Activated T-cell treated with anti-CD3 and anti-CD28 coated beads, Interleukin-2, amount 50 U/mL, for 72 hours (primary cell): ENCODE results near the gene ABCC12. TPM values are rescaled to one million over a fixed set of nuclear protein-coding genes. Genes with fewer than 3 reads are reported as not detected.

Source experiments
- ATAC-seq, 2 donors: fragments of 150-1000 bp; cut with Tn5 transposase; replicated peaks in 1 of 2; 2 replicates each; pipeline ENCODE4 v1.10.0; 2021; ENCODE audit warnings: moderate library complexity in 2 of 2, mild to moderate bottlenecking in 1 of 2
- DNase-seq, 2 donors: peaks; one replicate each; pipeline ENCODE4 v3.0.0; 2021 to 2022; ENCODE audit warnings: mixed read lengths in 1 of 2
- H3K27ac Mint-ChIP-seq: one replicate; pipeline ENCODE4 v1.8.0; 2022; ENCODE audit warnings: mild to moderate bottlenecking, moderate library complexity, mixed read lengths
- H3K27me3 Mint-ChIP-seq: one replicate; pipeline ENCODE4 v1.8.0; 2022; ENCODE audit warnings: low read depth, mixed read lengths
- H3K36me3 Mint-ChIP-seq, 2 donors: one replicate each; pipeline ENCODE4 v1.8.0; 2022; ENCODE audit warnings: mixed read lengths in 2 of 2, mild to moderate bottlenecking in 1 of 2; ENCODE audit not compliant: insufficient read depth in 2 of 2
- H3K4me1 Mint-ChIP-seq: one replicate; pipeline ENCODE4 v1.8.0; 2022; ENCODE audit warnings: low read depth, mixed read lengths
- H3K4me3 Mint-ChIP-seq, 2 donors: one replicate each; pipeline ENCODE4 v1.8.0; 2022; ENCODE audit warnings: mild to moderate bottlenecking in 2 of 2, mixed read lengths in 2 of 2, moderate library complexity in 2 of 2
- H3K9me3 Mint-ChIP-seq, 2 donors: one replicate each; pipeline ENCODE4 v1.8.0; 2022; ENCODE audit warnings: mixed read lengths in 2 of 2
- total RNA-seq, 2 donors: library from RNA; stranded (reverse); gene quantifications; one replicate each; pipeline ENCODE4 v1.2.3, GENCODE V29; 2022

ABCC12 gene
- not detected for total RNA-seq

DNA sequence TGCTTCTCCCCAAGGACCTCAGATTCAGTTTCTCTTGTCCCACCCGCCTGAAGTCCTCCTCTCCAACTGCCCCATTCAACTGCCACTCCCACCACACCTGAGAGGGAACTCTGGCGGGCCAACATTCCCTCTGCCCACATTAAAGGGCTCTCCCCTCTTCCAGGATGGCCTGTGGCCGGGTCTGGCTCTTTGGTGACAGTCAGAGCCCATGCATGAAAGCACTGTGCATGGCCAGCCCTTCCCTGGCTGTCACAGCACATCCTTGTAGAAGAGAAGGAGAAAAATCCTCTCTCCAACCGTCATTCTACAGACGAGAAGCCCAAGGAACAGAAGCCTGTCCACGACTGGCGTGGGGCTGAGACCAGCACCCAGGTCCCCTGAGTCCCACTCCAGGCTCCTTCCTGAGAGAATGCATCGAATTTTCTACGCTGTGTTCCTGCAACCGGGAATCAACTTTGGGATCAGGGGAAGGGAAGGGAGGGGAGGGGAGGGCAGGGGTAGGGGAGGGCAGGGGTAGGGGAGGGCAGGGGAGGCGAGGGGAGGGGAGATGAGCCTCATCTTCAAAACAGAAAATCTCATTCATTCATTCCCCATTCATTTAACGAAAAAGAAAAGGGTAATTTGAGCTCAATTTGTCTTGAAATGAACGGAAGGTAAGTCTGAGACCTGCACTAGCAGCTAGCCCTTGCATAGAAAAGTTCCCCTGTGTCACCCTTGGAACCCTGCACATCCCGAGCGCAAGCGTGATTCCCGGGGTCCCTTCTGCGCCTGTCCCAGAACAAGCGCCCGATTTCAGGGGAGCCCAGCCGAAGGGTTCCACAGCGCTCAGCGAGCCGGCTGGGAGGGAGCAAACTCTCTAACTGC is at the start of gene ABCC12:
Gene ABCC12, minus strand, starts transcription at position 68 of the 864 bp plus-strand sequence. CDS start 9,569 bp downstream, outside the sequence.
- peaks cover 28% of the 10 kb centered on the region for H3K4me1 Mint-ChIP-seq
- no peak within 1 kb of the TSS for H3K4me3 Mint-ChIP-seq
- H3K9me3 Mint-ChIP-seq, result no peaks in the 10 kb centered on the region
- ATAC-seq (no peak), DNase-seq (no peak)
- H3K36me3 Mint-ChIP-seq, result peaks cover 0 to 3% of the 10 kb centered on the region in 2 donors
- H3K27me3 Mint-ChIP-seq, result peaks cover 69% of the 10 kb centered on the region
- H3K27ac Mint-ChIP-seq, result no peak within 1 kb of the TSS

DNA sequence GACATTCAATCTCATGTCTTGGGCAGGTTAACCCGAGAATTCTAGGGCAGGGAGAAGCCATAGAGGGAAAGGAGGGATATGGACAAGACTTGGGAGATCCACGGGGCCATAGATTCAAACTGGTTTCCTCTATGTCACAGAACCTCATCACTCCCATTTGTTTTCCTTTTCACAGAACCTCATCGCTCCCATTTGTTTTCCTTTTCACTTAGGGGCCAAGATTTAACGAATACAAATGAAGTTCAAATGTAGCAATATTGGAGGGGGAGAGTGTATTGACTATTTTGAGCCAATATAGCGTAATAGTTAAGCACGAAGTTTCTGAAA is 49.0 kb upstream of the ABCC12 start:
- no peak for ATAC-seq
- no peaks in the 10 kb centered on the region for H3K36me3 Mint-ChIP-seq
- peaks cover 32% of the 10 kb centered on the region for H3K27me3 Mint-ChIP-seq
- DNase-seq, result no peak
- H3K4me1 Mint-ChIP-seq, result no peaks in the 10 kb centered on the region
- no peaks in the 10 kb centered on the region for H3K9me3 Mint-ChIP-seq
- H3K27ac Mint-ChIP-seq, result no peak overlapping the region
- H3K4me3 Mint-ChIP-seq, result no peak overlapping the region

DNA sequence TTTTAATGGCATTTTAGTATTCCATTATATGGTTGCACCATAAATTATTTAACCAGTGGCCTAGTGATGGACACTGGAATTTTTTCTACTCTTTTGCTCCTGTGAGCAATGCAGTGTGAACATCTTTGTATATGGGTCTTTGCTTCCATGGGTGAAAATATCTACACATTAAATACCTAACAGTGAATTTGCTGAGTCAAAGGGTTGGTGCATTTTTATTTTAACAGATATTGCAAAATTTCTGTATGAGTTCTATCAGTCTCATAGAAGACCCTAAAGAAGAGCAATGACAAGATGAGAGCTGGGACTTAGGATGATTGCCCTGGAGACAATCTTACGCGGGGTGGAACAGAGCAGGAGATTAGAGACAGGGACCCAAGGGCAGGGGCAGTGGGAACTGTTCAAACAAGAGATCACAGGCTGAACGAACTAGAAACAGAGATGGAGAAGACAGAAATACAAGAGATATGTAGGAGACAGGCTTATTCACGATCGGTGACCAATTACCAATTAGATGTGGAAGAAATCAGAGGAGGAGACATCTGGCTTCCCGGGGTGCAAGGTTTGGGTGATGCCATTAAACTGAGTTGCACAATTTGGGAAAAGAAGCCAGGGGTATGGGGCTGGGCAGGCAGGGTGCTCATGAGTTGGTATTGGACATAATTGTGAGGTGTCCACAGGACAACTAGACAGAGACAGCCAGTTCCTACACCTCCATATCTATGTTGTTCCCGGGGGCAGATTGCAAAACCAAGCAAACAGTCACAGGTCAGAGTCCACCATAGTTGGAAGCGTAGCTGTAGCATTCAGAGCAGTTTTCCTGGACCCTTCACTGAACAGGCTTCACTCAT is 48.4 kb upstream of the ABCC12 start:
- H3K27ac Mint-ChIP-seq, result no peak overlapping the region
- peaks cover 32% of the 10 kb centered on the region for H3K27me3 Mint-ChIP-seq
- no peaks in the 10 kb centered on the region for H3K9me3 Mint-ChIP-seq
- H3K4me3 Mint-ChIP-seq, result no peak overlapping the region
- no peaks in the 10 kb centered on the region for H3K36me3 Mint-ChIP-seq
- no peak for ATAC-seq
- H3K4me1 Mint-ChIP-seq, result no peaks in the 10 kb centered on the region
- no peak for DNase-seq

DNA sequence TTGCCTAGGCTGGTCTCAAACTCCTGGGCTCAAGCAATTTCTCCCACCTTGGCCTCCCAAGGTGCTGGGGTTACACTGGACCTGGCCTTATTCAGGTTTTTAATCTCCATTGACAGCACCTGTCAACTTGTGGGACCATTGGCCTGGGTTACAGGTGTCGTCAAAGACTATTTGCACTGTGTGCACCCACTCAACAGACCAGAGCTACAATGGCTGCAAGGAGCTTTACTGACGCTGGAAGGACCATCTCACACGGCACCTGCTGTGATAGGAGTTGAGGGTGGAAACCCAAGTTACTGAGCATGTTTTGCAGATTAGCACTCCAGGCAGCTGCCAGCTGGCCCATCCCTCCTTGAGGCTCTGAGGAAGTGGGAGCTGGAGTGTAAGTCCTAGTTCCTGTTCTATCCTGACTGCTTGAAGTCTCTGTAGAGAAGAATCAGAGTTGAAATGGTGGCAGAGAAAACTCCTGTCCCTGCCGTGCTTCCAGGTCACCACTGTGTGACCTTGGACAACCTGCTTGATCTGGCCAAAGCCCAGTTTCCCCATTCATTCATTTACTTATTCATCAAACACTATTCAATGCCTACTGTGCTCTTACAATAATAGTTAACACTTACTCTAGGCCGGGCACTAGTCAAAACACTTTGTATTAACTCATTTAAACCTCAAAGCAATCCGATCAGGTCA is 45.9 kb upstream of the ABCC12 start:
- peaks cover 0 to 1% of the 10 kb centered on the region in 2 donors for H3K9me3 Mint-ChIP-seq
- peaks cover 20% of the 10 kb centered on the region for H3K27me3 Mint-ChIP-seq
- H3K36me3 Mint-ChIP-seq, result no peaks in the 10 kb centered on the region
- ATAC-seq, result no peak
- H3K4me3 Mint-ChIP-seq, result no peak overlapping the region
- no peak for DNase-seq
- no peak overlapping the region for H3K27ac Mint-ChIP-seq
- H3K4me1 Mint-ChIP-seq, result no peaks in the 10 kb centered on the region

DNA sequence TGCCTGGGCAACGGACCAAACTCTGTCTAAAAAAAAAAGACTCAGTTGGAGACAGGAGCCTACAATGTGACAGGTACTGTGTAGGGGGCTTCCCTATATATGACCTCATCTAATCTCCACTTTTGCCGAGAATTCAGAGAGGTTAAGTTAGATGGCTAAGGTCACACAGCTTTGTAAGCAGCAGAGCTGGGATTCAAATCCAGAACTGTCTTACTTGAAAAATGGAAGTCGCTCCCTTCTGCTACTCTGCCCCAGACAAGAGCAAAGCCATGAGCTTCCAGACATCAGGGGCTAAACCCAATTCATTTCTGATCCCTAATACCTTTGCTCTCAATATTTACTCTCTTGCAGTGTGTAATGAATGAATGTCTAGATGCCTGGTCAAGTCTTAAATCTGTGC is 41.5 kb upstream of the ABCC12 start:
- Mint-ChIP-seq H3K9me3 (peaks cover 0 to 1% of the 10 kb centered on the region in 2 donors), H3K36me3 (no peaks in the 10 kb centered on the region), H3K4me3 (no peak overlapping the region), H3K27me3 (peaks cover 7% of the 10 kb centered on the region), H3K4me1 (no peaks in the 10 kb centered on the region), H3K27ac (no peak overlapping the region)
- DNase-seq (no peak), ATAC-seq (no peak)

DNA sequence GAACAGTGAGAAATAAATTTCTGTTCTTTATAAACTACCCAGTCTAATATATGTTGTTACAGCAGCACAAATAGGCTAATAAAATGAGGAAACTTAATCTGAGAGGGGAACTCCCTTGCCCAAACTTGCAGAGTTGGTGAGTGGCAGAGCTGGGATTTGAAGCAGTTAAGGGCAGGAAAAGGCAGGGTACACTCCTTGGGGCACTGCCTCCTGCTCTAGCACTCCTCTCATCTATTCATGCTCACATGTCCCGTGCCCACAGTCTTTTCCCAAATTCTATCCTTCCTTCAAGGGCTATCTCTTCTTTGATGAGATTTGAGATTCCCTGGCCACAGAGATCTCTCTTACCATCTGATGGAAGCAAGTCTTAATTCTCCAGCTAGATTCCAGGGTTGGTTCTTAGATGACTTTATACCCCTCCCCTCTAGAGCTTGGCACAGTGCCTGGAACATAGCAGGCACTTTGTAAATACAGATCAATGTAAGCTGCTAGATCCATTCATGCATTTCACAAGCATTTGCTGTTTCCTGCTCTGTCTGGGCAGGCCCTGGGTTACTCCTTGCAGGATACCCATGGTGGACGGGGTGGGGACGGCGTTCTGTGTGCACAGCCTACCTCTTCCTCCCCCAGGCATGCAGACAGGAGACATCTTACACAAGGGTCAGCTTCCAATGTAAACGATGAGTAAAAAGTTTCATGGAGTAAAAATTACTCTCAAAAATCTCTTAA is 39.2 kb upstream of the ABCC12 start:
- DNase-seq (no peak), ATAC-seq (no peak)
- no peak overlapping the region for H3K4me3 Mint-ChIP-seq
- no peak overlapping the region for H3K27ac Mint-ChIP-seq
- H3K9me3 Mint-ChIP-seq, result peaks cover 0 to 1% of the 10 kb centered on the region in 2 donors
- H3K4me1 Mint-ChIP-seq, result no peaks in the 10 kb centered on the region
- no peaks in the 10 kb centered on the region for H3K36me3 Mint-ChIP-seq
- peaks cover 7% of the 10 kb centered on the region for H3K27me3 Mint-ChIP-seq

DNA sequence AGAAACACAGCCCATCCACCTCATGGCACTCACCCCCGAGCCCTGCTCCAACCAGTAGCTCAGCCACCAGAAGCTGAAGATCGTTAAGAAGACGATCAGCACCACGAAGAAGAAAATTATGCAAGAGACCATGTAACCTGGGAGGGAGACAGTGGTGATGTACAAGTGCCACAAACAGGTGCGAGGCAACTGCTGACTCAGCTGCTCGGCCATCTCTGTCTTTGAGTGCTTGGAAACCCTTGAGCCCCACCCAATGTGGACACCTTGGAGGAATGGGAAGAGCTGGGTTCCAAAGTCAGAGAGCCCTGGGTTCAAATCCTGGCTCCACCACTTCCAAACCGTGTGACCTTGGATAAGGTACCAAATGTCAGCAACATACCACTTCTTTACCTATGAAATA is 38.1 kb upstream of the ABCC12 start:
- no peak for ATAC-seq
- no peak overlapping the region for H3K4me3 Mint-ChIP-seq

DNA sequence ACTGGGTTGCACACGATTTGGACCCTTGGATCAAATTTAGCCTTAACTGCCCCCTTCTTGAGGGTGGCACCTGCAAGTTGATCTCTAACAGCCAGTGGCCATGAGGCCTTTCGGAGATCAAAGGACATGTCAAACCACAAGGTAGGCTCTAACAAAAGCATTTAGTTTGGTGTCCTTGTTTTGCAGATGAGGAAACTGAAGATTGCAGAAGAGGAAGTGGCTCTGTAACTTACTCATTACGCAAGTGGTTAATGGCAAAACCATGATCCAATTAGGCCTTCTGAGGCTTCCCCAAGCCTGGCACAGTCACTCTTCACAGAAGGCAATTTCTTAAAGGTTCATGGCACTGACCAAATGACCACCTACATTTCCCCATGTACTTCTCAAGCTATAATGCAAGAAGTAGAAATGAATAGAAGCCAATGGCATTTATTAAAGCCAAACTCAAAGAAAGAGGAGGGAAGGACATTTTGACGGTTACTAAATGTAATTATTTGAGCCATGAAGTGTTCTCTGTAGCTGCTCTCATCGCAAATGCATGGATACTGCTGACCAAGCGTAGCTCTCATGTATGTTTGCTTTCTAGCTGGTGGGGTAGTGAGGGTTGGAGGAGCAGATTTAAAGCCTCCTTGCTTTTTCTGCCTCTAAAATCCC is 32.8 kb upstream of the ABCC12 start:
- no peak overlapping the region for H3K4me3 Mint-ChIP-seq
- peak overlapping the region; percentile 10 for H3K27ac Mint-ChIP-seq
- H3K4me1 Mint-ChIP-seq, result peaks cover 10% of the 10 kb centered on the region
- DNase-seq (no peak), ATAC-seq (no peak)
- H3K36me3 Mint-ChIP-seq, result no peaks in the 10 kb centered on the region
- H3K9me3 Mint-ChIP-seq, result no peaks in the 10 kb centered on the region
- H3K27me3 Mint-ChIP-seq, result no peaks in the 10 kb centered on the region

More for the DNA sequence above, 38.1 kb upstream of the ABCC12 start:
- peaks cover 0 to 1% of the 10 kb centered on the region in 2 donors for H3K9me3 Mint-ChIP-seq
- H3K27me3 Mint-ChIP-seq, result peaks cover 7% of the 10 kb centered on the region
- DNase-seq, result no peak
- H3K27ac Mint-ChIP-seq, result no peak overlapping the region
- no peaks in the 10 kb centered on the region for H3K36me3 Mint-ChIP-seq
- peaks cover under 1% of the 10 kb centered on the region for H3K4me1 Mint-ChIP-seq

DNA sequence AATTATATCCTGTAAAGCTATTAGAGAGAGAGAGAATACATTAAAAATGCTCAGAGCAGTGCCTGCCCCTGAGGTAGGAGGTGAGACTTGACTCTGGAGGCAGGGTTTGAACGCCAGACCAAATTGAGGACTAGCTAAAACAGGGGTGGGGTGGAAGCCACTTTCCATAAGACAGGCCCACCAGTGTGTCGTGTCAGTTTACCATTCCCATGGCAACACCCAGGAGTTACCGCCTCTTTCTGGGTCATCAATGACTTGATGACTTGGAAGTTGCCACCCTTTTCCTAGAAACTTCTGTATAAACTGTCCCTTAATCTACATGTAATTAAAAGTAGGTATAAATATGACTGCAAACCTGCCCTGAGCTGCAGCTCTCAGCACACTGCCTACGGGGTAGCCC is 32.0 kb upstream of the ABCC12 start:
- peaks cover 10% of the 10 kb centered on the region for H3K4me1 Mint-ChIP-seq
- H3K27ac Mint-ChIP-seq, result no peak overlapping the region
- no peaks in the 10 kb centered on the region for H3K27me3 Mint-ChIP-seq
- H3K36me3 Mint-ChIP-seq, result no peaks in the 10 kb centered on the region
- no peaks in the 10 kb centered on the region for H3K9me3 Mint-ChIP-seq
- no peak overlapping the region for H3K4me3 Mint-ChIP-seq
- DNase-seq, result no peak
- no peak for ATAC-seq

DNA sequence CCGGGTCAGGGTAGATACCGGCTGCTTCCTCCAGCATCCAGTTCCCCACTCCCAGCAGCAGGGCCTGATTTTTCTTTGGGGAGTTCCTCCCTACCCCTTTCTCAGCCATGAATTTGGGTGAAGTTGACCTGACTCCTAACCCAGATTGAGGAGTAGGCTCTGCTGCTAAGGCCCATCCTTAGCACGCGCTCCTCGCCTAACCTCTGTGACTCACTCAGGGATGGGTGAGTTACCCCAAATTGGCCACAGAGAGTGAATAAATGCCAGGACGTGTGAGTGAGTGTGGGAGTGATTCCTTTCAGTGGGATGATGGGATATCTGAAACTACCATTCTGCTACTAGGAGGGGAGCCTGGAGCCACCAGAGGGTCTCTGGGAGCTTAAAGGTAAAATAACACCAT is 28.9 kb upstream of the ABCC12 start:
- no peak overlapping the region for H3K4me3 Mint-ChIP-seq
- DNase-seq (no peak), ATAC-seq (no peak)
- no peaks in the 10 kb centered on the region for H3K36me3 Mint-ChIP-seq
- H3K27ac Mint-ChIP-seq, result no peak overlapping the region
- no peaks in the 10 kb centered on the region for H3K9me3 Mint-ChIP-seq
- peaks cover 10% of the 10 kb centered on the region for H3K4me1 Mint-ChIP-seq
- no peaks in the 10 kb centered on the region for H3K27me3 Mint-ChIP-seq

DNA sequence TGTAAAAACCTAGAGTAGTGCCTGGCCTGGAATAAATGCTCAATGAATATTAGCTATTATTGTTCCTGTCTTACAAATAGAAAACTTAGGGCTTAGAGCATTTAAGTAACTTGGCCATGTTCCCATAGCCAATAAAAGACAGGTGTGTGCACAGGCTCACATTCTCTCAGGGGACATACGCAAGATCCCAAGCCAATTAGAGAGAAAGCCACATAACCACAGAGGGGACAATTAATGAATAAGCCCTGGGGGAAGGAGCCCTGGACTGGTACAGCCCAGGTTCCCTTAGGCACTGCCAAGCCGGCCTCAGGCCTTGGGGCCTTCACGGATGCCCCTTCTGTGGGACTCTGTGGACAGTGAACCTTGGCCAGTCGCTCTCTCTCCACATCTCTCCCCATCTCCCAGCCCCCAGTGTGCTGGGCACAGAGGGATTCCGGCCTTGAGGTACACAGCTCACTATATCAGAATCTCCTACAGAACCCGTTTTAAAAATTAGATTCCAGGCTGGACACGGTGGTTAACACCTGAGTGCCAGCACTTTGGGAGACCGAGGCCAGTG is 27.3 kb upstream of the ABCC12 start:
- Mint-ChIP-seq H3K27ac (no peak overlapping the region), H3K36me3 (no peaks in the 10 kb centered on the region), H3K9me3 (no peaks in the 10 kb centered on the region), H3K4me3 (no peak overlapping the region), H3K27me3 (peaks cover 2% of the 10 kb centered on the region), H3K4me1 (peaks cover 2% of the 10 kb centered on the region)
- ATAC-seq (no peak), DNase-seq (no peak)
